T-cell (primary cell): ENCODE data around the gene MAP4K5. TPM values are rescaled to one million over a fixed set of nuclear protein-coding genes. Genes with fewer than 3 reads are reported as not detected.

Source experiments
- ATAC-seq, 4 experiments: fragments of 200-7000 bp in 3 of 4; fragments of 150-1000 bp in 1 of 4; cut with Tn5 transposase; replicated peaks in 1 of 4; 1 replicate in 3 of 4; 2 replicates in 1 of 4; pipeline ENCODE4 v1.10.0; 2021; ENCODE audit warnings: moderate library complexity in 3 of 4, mild to moderate bottlenecking in 2 of 4, moderate number of reproducible peaks in 1 of 4
- CTCF ChIA-PET, 2 donors: fragments of 300-600 bp; sonication (Branson Sonifier 250); formaldehyde crosslinking; loops; one replicate each; lab custom pipeline; 2022; ENCODE audit warnings: antibody characterized with exemption in 2 of 2; lab: Charles Lee
- POLR2A ChIA-PET, 2 donors: fragments of 300-600 bp; sonication (Branson Sonifier 250); formaldehyde crosslinking; loops; one replicate each; lab custom pipeline; 2022; ENCODE audit warnings: antibody characterized with exemption in 2 of 2; lab: Charles Lee
- DNase-seq, 35 experiments: peaks; one replicate each; pipeline versions ENCODE4 v3.0.0 to v3.0.0-alpha.2; 2013 to 2023
- H3K27ac ChIP-seq: one replicate; pipeline ENCODE4 v1.5.1; 2013; ENCODE audit warnings: low read length
- H3K27me3 ChIP-seq, 2 experiments: replicated peaks in 1 of 2; 1 replicate in 1 of 2; 2 replicates in 1 of 2; pipeline versions ENCODE4 v1.6.1 to v1.7.0; 2013; ENCODE audit warnings: low read length in 1 of 2, mixed read lengths in 1 of 2; ENCODE audit not compliant: control insufficient read depth in 2 of 2, insufficient read depth in 2 of 2; ENCODE audit errors: extremely low read depth in 1 of 2
- H3K36me3 ChIP-seq, 2 donors: 1 replicate in 1 of 2; 2 replicates in 1 of 2; pipeline versions ENCODE4 v1.6.1 to v1.7.0; 2013; ENCODE audit warnings: low read length in 1 of 2; ENCODE audit not compliant: control insufficient read depth in 2 of 2, insufficient read depth in 1 of 2; ENCODE audit errors: extremely low read depth in 1 of 2
- H3K4me1 ChIP-seq, 2 experiments: 1 replicate in 1 of 2; 2 replicates in 1 of 2; pipeline versions ENCODE4 v1.6.1 to v1.7.0; 2013; ENCODE audit warnings: low read length in 2 of 2, mixed read lengths in 1 of 2; ENCODE audit not compliant: insufficient read depth in 2 of 2, control insufficient read depth in 1 of 2; ENCODE audit errors: extremely low read depth in 1 of 2
- H3K4me3 ChIP-seq, 2 donors: 1 replicate in 1 of 2; 2 replicates in 1 of 2; pipeline versions ENCODE4 v1.5.1 to v1.7.0; 2013; ENCODE audit warnings: mild to moderate bottlenecking in 2 of 2, low read length in 1 of 2, moderate library complexity in 1 of 2; ENCODE audit not compliant: control insufficient read depth in 1 of 2; ENCODE audit errors: extremely low read depth in 1 of 2
- H3K9me3 ChIP-seq: 2 replicates; pipeline ENCODE4 v1.7.0; 2013
- H3K27ac Mint-ChIP-seq, 2 donors: one replicate each; pipeline ENCODE4 v1.8.0; 2020 to 2021; ENCODE audit warnings: mild to moderate bottlenecking in 2 of 2, mixed read lengths in 2 of 2
- H3K27me3 Mint-ChIP-seq, 2 donors: one replicate each; pipeline ENCODE4 v1.8.0; 2021 to 2022; ENCODE audit warnings: mixed read lengths in 2 of 2
- H3K36me3 Mint-ChIP-seq: one replicate; pipeline ENCODE4 v1.8.0; 2021; ENCODE audit warnings: mixed read lengths
- H3K4me1 Mint-ChIP-seq, 3 donors: one replicate each; pipeline ENCODE4 v1.8.0; 2020 to 2022; ENCODE audit warnings: mixed read lengths in 3 of 3, mild to moderate bottlenecking in 1 of 3
- H3K4me3 Mint-ChIP-seq, 3 donors: one replicate each; pipeline ENCODE4 v1.8.0; 2020 to 2022; ENCODE audit warnings: mild to moderate bottlenecking in 3 of 3, mixed read lengths in 3 of 3, moderate library complexity in 3 of 3
- H3K9me3 Mint-ChIP-seq, 3 donors: one replicate each; pipeline ENCODE4 v1.8.0; 2020 to 2022; ENCODE audit warnings: mixed read lengths in 3 of 3
- WGBS: methylation state at CpG from one replicate; pipeline ENCODE4 v1.1.5; 2013; ENCODE audit warnings: missing lambda C conversion rate; ENCODE audit not compliant: insufficient coverage; 5-methylcytosine and 5-hydroxymethylcytosine counted together
- total RNA-seq, 35 experiments: library from RNA in 6 of 35; stranded (reverse) in 6 of 35; fragments of 120-200 nt in 1 of 35; gene quantifications; one replicate each; pipeline versions ENCODE4 v1.2.1 to v1.2.4 and lab custom pipeline; 2013 to 2026

MAP4K5 gene
- total RNA-seq, 5 donors from 2014 or later (not counting 1 experiment from before 2014, with no cell fraction given): 33.5 to 48.2 (median 44.6) TPM

GRCh38 chr14:50523271-50524041, 8.9 kb downstream of the MAP4K5 start:
- no peak for DNase-seq
- Mint-ChIP-seq H3K9me3 (no peaks in the 10 kb centered on the region), H3K36me3 (peaks cover 2% of the 10 kb centered on the region), H3K27ac (peak overlapping the region in 1 of 2 donors; percentile 29), H3K4me1 (peaks cover 56 to 69% (median 64%) of the 10 kb centered on the region in 3 donors), H3K27me3 (no peaks in the 10 kb centered on the region), H3K4me3 (peak overlapping the region in 1 of 3 donors; percentile 27)
- Histone ChIP-seq H3K4me1 (peaks cover 11 to 18% of the 10 kb centered on the region in 2 experiments), H3K27me3 (no peaks in the 10 kb centered on the region), H3K4me3 (no peak overlapping the region), H3K36me3 (no peaks in the 10 kb centered on the region), H3K9me3 (no peaks in the 10 kb centered on the region), H3K27ac (no peak overlapping the region)
- no peak for ATAC-seq
- ChIA-PET POLR2A (no interaction called here), CTCF (interaction anchor here in 1 of 2 donors (1.5 kb wide), 1 partner anchor 337 kb away, joined by 7 read pairs; no protein-coding TSS in a partner anchor)
- WGBS: no CpG with 5 or more reads among the region's 5 CpGs

- H3K9me3 ChIP-seq: no peaks in the 10 kb centered on the region
- ATAC-seq (peak in 3 of 4 experiments; percentile 23 to 73 (median 53)), DNase-seq (peak in 1 of 35 experiments; percentile 29)
- H3K36me3 ChIP-seq: no peaks in the 10 kb centered on the region
- CTCF ChIA-PET: interaction anchor here in 1 of 2 donors (0.9 kb wide), 1 partner anchor 17 kb away, joined by 3 read pairs; no protein-coding TSS in a partner anchor
- peak overlapping the region; percentile 57 for H3K27ac ChIP-seq
- Mint-ChIP-seq H3K27me3 (no peaks in the 10 kb centered on the region), H3K9me3 (no peaks in the 10 kb centered on the region), H3K27ac (peak overlapping the region; percentile 84 to 91), H3K4me3 (peak overlapping the region; percentile 44 to 63 (median 57)), H3K4me1 (peaks cover 56 to 65% (median 60%) of the 10 kb centered on the region in 3 donors), H3K36me3 (peaks cover 5% of the 10 kb centered on the region)
- 0% methylated on average over 1 of the region's 1 CpG for WGBS
- no peak overlapping the region for H3K4me3 ChIP-seq
- H3K4me1 ChIP-seq: peaks cover 11 to 18% of the 10 kb centered on the region in 2 experiments
- no peaks in the 10 kb centered on the region for H3K27me3 ChIP-seq
- POLR2A ChIA-PET: no interaction called here
Measured at GRCh38 chr14:50521912-50522341, 10.4 kb downstream of the MAP4K5 start.

GRCh38 chr14:50520947-50521815, 11.2 kb downstream of the MAP4K5 start:
- Mint-ChIP-seq H3K4me1 (peaks cover 48 to 64% (median 61%) of the 10 kb centered on the region in 3 donors), H3K9me3 (no peaks in the 10 kb centered on the region), H3K36me3 (peaks cover 5% of the 10 kb centered on the region), H3K27ac (peak overlapping the region; percentile 84 to 91), H3K27me3 (no peaks in the 10 kb centered on the region), H3K4me3 (peak overlapping the region; percentile 44 to 63 (median 57))
- Histone ChIP-seq H3K4me3 (no peak overlapping the region), H3K4me1 (peaks cover 11 to 18% of the 10 kb centered on the region in 2 experiments), H3K27ac (peak overlapping the region; percentile 57), H3K36me3 (no peaks in the 10 kb centered on the region), H3K9me3 (no peaks in the 10 kb centered on the region), H3K27me3 (no peaks in the 10 kb centered on the region)
- CTCF ChIA-PET: no interaction called here
- DNase-seq: peak in 6 of 35 experiments; percentile 1 to 43 (median 6)
- POLR2A ChIA-PET: interaction anchor here in 1 of 2 donors (0.7 kb wide), 1 partner anchor 518 kb away, joined by 4 read pairs; no protein-coding TSS in a partner anchor
- peak; percentile 37 to 62 (median 51) for ATAC-seq
- WGBS: no CpG with 5 or more reads among the region's 5 CpGs

DNA sequence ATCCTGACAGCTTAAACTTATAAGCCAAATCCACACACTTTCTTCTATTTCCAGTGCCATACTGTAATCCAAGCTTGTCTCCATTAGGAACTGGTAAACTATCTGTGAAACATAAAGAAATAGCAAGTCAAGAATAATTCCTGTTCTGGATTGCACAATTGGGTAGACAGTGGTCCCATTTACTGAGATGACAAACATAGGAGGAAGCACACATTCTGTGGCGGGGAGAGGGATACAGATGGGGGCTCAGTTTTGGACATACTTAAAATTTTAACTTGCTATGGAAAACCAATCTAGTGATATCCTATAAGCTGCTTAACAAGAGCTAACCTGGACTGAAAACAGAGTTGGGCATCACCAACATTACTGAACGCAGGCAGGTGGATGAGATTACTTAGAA, 16.3 kb downstream of the MAP4K5 start:
- no peak overlapping the region for H3K4me3 Mint-ChIP-seq
- POLR2A ChIA-PET: interaction anchor here in 1 of 2 donors (0.6 to 1.5 kb wide), 2 partner anchors 166 to 400 kb away, joined by 4 to 5 read pairs; no protein-coding TSS in a partner anchor
- Histone ChIP-seq H3K36me3 (no peaks in the 10 kb centered on the region), H3K4me1 (peaks cover 0 to 5% of the 10 kb centered on the region in 2 experiments), H3K27me3 (no peaks in the 10 kb centered on the region), H3K4me3 (no peak overlapping the region), H3K9me3 (no peaks in the 10 kb centered on the region), H3K27ac (no peak overlapping the region)
- H3K4me1 Mint-ChIP-seq: peaks cover 11 to 28% (median 27%) of the 10 kb centered on the region in 3 donors
- peaks cover 10% of the 10 kb centered on the region for H3K36me3 Mint-ChIP-seq
- WGBS: no CpG with 5 or more reads among the region's 2 CpGs
- ATAC-seq (no peak), DNase-seq (no peak)
- CTCF ChIA-PET: interaction anchor here in 1 of 2 donors (0.8 kb wide), 1 partner anchor 181 kb away, joined by 8 read pairs; no protein-coding TSS in a partner anchor
- peaks cover 0 to 2% (median 0%) of the 10 kb centered on the region in 3 donors for H3K9me3 Mint-ChIP-seq
- no peaks in the 10 kb centered on the region for H3K27me3 Mint-ChIP-seq
- H3K27ac Mint-ChIP-seq: no peak overlapping the region

GRCh38 chr14:50512463-50512862, 19.9 kb downstream of the MAP4K5 start:
- H3K4me3 ChIP-seq: no peak overlapping the region
- no CpG with 5 or more reads among the region's 4 CpGs for WGBS
- no peaks in the 10 kb centered on the region for H3K36me3 ChIP-seq
- H3K27me3 ChIP-seq: no peaks in the 10 kb centered on the region
- DNase-seq: no peak
- Mint-ChIP-seq H3K9me3 (peaks cover 0 to 4% (median 0%) of the 10 kb centered on the region in 3 donors), H3K27me3 (no peaks in the 10 kb centered on the region), H3K4me3 (no peak overlapping the region), H3K27ac (no peak overlapping the region), H3K4me1 (peaks cover 18 to 40% (median 32%) of the 10 kb centered on the region in 3 donors), H3K36me3 (peaks cover 33% of the 10 kb centered on the region)
- no peaks in the 10 kb centered on the region for H3K4me1 ChIP-seq
- ChIA-PET POLR2A (no interaction called here), CTCF (no interaction called here)
- no peaks in the 10 kb centered on the region for H3K9me3 ChIP-seq
- ATAC-seq: no peak
- H3K27ac ChIP-seq: no peak overlapping the region

DNA sequence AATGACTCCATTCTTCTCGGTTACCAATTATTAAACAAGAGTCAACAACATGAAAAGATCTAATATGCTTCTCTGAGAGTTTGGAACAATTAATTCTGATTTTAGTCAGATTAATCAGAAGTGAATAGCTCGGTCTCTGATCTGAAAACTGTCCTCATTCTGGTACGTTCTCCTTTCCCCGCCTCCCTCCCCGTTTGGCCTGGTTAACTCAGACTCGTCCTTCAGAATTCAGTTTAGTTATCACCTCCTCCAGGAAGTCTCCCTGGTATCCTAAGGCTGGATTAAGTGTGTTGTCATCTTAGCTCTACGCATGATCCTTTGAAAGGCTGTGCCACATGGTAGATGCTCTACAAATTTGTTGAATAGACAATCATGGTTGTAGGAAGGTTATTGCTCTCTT, 22.2 kb downstream of the MAP4K5 start:
- no peaks in the 10 kb centered on the region for H3K36me3 ChIP-seq
- ATAC-seq (no peak), DNase-seq (no peak)
- H3K9me3 ChIP-seq: no peaks in the 10 kb centered on the region
- no peak overlapping the region for H3K27ac ChIP-seq
- no peaks in the 10 kb centered on the region for H3K4me1 ChIP-seq
- ChIA-PET CTCF (no interaction called here), POLR2A (no interaction called here)
- H3K4me1 Mint-ChIP-seq: peaks cover 29 to 47% (median 34%) of the 10 kb centered on the region in 3 donors
- no peak overlapping the region for H3K4me3 Mint-ChIP-seq
- H3K36me3 Mint-ChIP-seq: peaks cover 35% of the 10 kb centered on the region
- no peaks in the 10 kb centered on the region for H3K27me3 ChIP-seq
- H3K9me3 Mint-ChIP-seq: peaks cover 0 to 4% (median 0%) of the 10 kb centered on the region in 3 donors
- WGBS: no CpG with 5 or more reads among the region's 7 CpGs
- H3K27me3 Mint-ChIP-seq: no peaks in the 10 kb centered on the region
- H3K27ac Mint-ChIP-seq: no peak overlapping the region
- no peak overlapping the region for H3K4me3 ChIP-seq
